ENCODE measurements around the gene SELENOK.
"Not testable (repeated sequence)": the region's sequence is repeated elsewhere in the genome, so short reads cannot be mapped to it uniquely, and the experiment has no call there.

SELENOK gene

GRCh38 chr3:53891497-53892285, at the start of gene SELENOK:
Gene SELENOK, minus strand, starts transcription at chr3:53891859.
- peak; percentile 100 for DNase-seq

- DNase-seq, result no peak
Measured at GRCh38 chr3:53941184-53941583, 49.5 kb upstream of the SELENOK start.

- DNase-seq, result no peak
Measured at GRCh38 chr3:53940623-53941022, 49.0 kb upstream of the SELENOK start.

GRCh38 chr3:53939813-53940212, 48.2 kb upstream of the SELENOK start:
- DNase-seq, result no peak

GRCh38 chr3:53939086-53939582, 47.5 kb upstream of the SELENOK start:
- DNase-seq, result no peak

- DNase-seq, result peak; percentile 32
Measured at GRCh38 chr3:53938645-53939044, 47.0 kb upstream of the SELENOK start.

GRCh38 chr3:53936347-53936746, 44.7 kb upstream of the SELENOK start:
- no peak for DNase-seq

GRCh38 chr3:53935283-53935901, 43.7 kb upstream of the SELENOK start:
- no peak for DNase-seq

- not testable (repeated sequence) for DNase-seq
Measured at GRCh38 chr3:53927208-53927872, 35.7 kb upstream of the SELENOK start.

GRCh38 chr3:53921296-53921695, 29.6 kb upstream of the SELENOK start:
- DNase-seq, result peak; percentile 21

GRCh38 chr3:53919741-53920140, 28.1 kb upstream of the SELENOK start:
- DNase-seq, result no peak

GRCh38 chr3:53913401-53913800, 21.7 kb upstream of the SELENOK start:
- no peak for DNase-seq

- no peak for DNase-seq
Measured at GRCh38 chr3:53902711-53903110, 11.1 kb upstream of the SELENOK start.

- no peak for DNase-seq
Measured at GRCh38 chr3:53902067-53902466, 10.4 kb upstream of the SELENOK start.

- no peak for DNase-seq
Measured at GRCh38 chr3:53900666-53901331, 9.1 kb upstream of the SELENOK start.

- DNase-seq, result no peak
Measured at GRCh38 chr3:53899750-53900149, 8.1 kb upstream of the SELENOK start.

GRCh38 chr3:53892286-53892637, 603 bp upstream of the SELENOK start:
- no peak for DNase-seq

GRCh38 chr3:53890726-53891475, 758 bp downstream of the SELENOK start:
- no peak for DNase-seq

GRCh38 chr3:53888232-53888631, 3.4 kb downstream of the SELENOK start:
- DNase-seq, result no peak

GRCh38 chr3:53887446-53887845, 4.2 kb downstream of the SELENOK start:
- no peak for DNase-seq

- DNase-seq, result peak; percentile 81
Measured at GRCh38 chr3:53885239-53885638, 6.4 kb downstream of the SELENOK start.

- no peak for DNase-seq
Measured at GRCh38 chr3:53884623-53885022, 7.0 kb downstream of the SELENOK start.

- no peak for DNase-seq
Measured at GRCh38 chr3:53883008-53883407, 8.7 kb downstream of the SELENOK start.

Data from inflammatory macrophage treated with lipopolysaccharide for 4 hours (primary cell).